Endothelial cell (in vitro differentiated cells): ENCODE measurements around the gene ZFP64. TPM values are rescaled to one million over a fixed set of nuclear protein-coding genes. Genes with fewer than 3 reads are reported as not detected.
"Not testable (repeated sequence)": the region's sequence is repeated elsewhere in the genome, so short reads cannot be mapped to it uniquely, and the experiment has no call there.

ENCODE experiments used
- DNase-seq: peaks from one replicate; pipeline ENCODE4 v3.0.0; 2021; ENCODE audit warnings: low spot score
- H3K27ac Mint-ChIP-seq: one replicate; pipeline ENCODE4 v1.8.0; 2021; ENCODE audit warnings: mixed read lengths, inconsistent platforms; ENCODE audit not compliant: unreplicated experiment
- H3K27me3 Mint-ChIP-seq: one replicate; pipeline ENCODE4 v1.8.0; 2021; ENCODE audit warnings: mild to moderate bottlenecking, moderate library complexity, mixed read lengths, inconsistent platforms; ENCODE audit not compliant: unreplicated experiment
- H3K36me3 Mint-ChIP-seq: one replicate; pipeline ENCODE4 v1.8.0; 2021; ENCODE audit warnings: mild to moderate bottlenecking, low read depth, mixed read lengths, inconsistent platforms; ENCODE audit not compliant: unreplicated experiment
- H3K4me1 Mint-ChIP-seq: one replicate; pipeline ENCODE4 v1.8.0; 2021; ENCODE audit warnings: mild to moderate bottlenecking, mixed read lengths, inconsistent platforms; ENCODE audit not compliant: unreplicated experiment
- H3K4me3 Mint-ChIP-seq: one replicate; pipeline ENCODE4 v1.8.0; 2021; ENCODE audit warnings: mild to moderate bottlenecking, mixed read lengths, inconsistent platforms; ENCODE audit not compliant: unreplicated experiment
- H3K9me3 Mint-ChIP-seq: one replicate; pipeline ENCODE4 v1.8.0; 2021; ENCODE audit warnings: mixed read lengths, inconsistent platforms; ENCODE audit not compliant: unreplicated experiment
- CTCF ChIP-seq: fragments of 200-600 bp; sonication (generic); IDR thresholded peaks from one replicate; pipeline ENCODE4 v1.5.0; 2021; ENCODE audit warnings: antibody characterized with exemption; ENCODE audit not compliant: unreplicated experiment
- total RNA-seq: library from RNA; stranded (reverse); fragmentation: NEBNext Ultra II Directional; extraction: Animal tissue kit (Norgen Biotek cat#: 25700); gene quantifications from one replicate; pipeline ENCODE4 v1.2.1, GENCODE V29; 2021; ENCODE audit not compliant: unreplicated experiment

The ZFP64 gene
- total RNA-seq, 1 donor from 2014 or later: 26.3 TPM

GRCh38 chr20:52142757-52143156 lies 48.8 kb downstream of the ZFP64 start:
- H3K27ac Mint-ChIP-seq: no peak overlapping the region
- H3K36me3 Mint-ChIP-seq: peaks cover 4% of the 10 kb centered on the region
- H3K4me1 Mint-ChIP-seq: no peaks in the 10 kb centered on the region
- H3K27me3 Mint-ChIP-seq: no peaks in the 10 kb centered on the region
- DNase-seq: no peak
- no peak for TF ChIP-seq CTCF
- H3K9me3 Mint-ChIP-seq: no peaks in the 10 kb centered on the region
- H3K4me3 Mint-ChIP-seq: no peak overlapping the region

GRCh38 chr20:52139986-52140385 lies 51.6 kb downstream of the ZFP64 start:
- no peak for DNase-seq
- Mint-ChIP-seq H3K27ac (no peak overlapping the region), H3K9me3 (no peaks in the 10 kb centered on the region), H3K4me1 (no peaks in the 10 kb centered on the region), H3K36me3 (peaks cover 4% of the 10 kb centered on the region), H3K27me3 (no peaks in the 10 kb centered on the region), H3K4me3 (no peak overlapping the region)
- TF ChIP-seq CTCF: no peak

- Mint-ChIP-seq H3K4me1 (no peaks in the 10 kb centered on the region), H3K36me3 (peaks cover 4% of the 10 kb centered on the region), H3K9me3 (no peaks in the 10 kb centered on the region), H3K27ac (no peak overlapping the region), H3K27me3 (peaks cover 2% of the 10 kb centered on the region), H3K4me3 (no peak overlapping the region)
- TF ChIP-seq CTCF: no peak
- no peak for DNase-seq
Measured at GRCh38 chr20:52137850-52138249, 53.7 kb downstream of the ZFP64 start.

GRCh38 chr20:52133714-52134113 lies 57.9 kb downstream of the ZFP64 start:
- not testable (repeated sequence) for H3K27me3 Mint-ChIP-seq, DNase-seq, H3K4me1 Mint-ChIP-seq, H3K27ac Mint-ChIP-seq, H3K36me3 Mint-ChIP-seq, H3K4me3 Mint-ChIP-seq, H3K9me3 Mint-ChIP-seq

GRCh38 chr20:52132337-52132736 lies 59.2 kb downstream of the ZFP64 start:
- H3K4me3 Mint-ChIP-seq: no peak overlapping the region

More at GRCh38 chr20:52132337-52132736, 59.2 kb downstream of the ZFP64 start:
- no peaks in the 10 kb centered on the region for H3K9me3 Mint-ChIP-seq
- H3K4me1 Mint-ChIP-seq: peaks cover 7% of the 10 kb centered on the region
- DNase-seq: no peak
- H3K36me3 Mint-ChIP-seq: no peaks in the 10 kb centered on the region
- TF ChIP-seq CTCF: no peak
- H3K27ac Mint-ChIP-seq: no peak overlapping the region
- peaks cover 2% of the 10 kb centered on the region for H3K27me3 Mint-ChIP-seq
